Activated CD8-positive, alpha-beta T cell treated with anti-CD3 and anti-CD28 coated beads for 36 hours (primary cell): ENCODE data around the gene NRG4. TPM values are rescaled to one million over a fixed set of nuclear protein-coding genes. Genes with fewer than 3 reads are reported as not detected.

ENCODE experiments used
- ATAC-seq: fragments of 200-7000 bp; cut with Tn5 transposase; one replicate; pipeline ENCODE4 v1.10.0; 2021; ENCODE audit warnings: mild to moderate bottlenecking, moderate library complexity
- CTCF ChIA-PET: fragments of 350-600 bp; sonication (Branson Sonifier 250); formaldehyde crosslinking; loops from one replicate; lab custom pipeline; 2021; ENCODE audit warnings: antibody characterized with exemption; lab: Charles Lee
- POLR2A ChIA-PET: fragments of 350-600 bp; sonication (Branson Sonifier 250); formaldehyde crosslinking; loops from one replicate; lab custom pipeline; 2021; ENCODE audit warnings: antibody characterized with exemption; lab: Charles Lee
- DNase-seq: peaks from one replicate; pipeline ENCODE4 v3.0.0-alpha.2; 2020
- H3K27ac Mint-ChIP-seq: one replicate; pipeline ENCODE4 v1.8.0; 2021; ENCODE audit warnings: mild to moderate bottlenecking, mixed read lengths
- H3K27me3 Mint-ChIP-seq: one replicate; pipeline ENCODE4 v1.8.0; 2021; ENCODE audit warnings: mixed read lengths
- H3K36me3 Mint-ChIP-seq: one replicate; pipeline ENCODE4 v1.8.0; 2021; ENCODE audit warnings: low read depth, mixed read lengths
- H3K4me1 Mint-ChIP-seq: one replicate; pipeline ENCODE4 v1.8.0; 2021; ENCODE audit warnings: low read depth, mixed read lengths
- H3K4me3 Mint-ChIP-seq: one replicate; pipeline ENCODE4 v1.8.0; 2021; ENCODE audit warnings: mild to moderate bottlenecking, moderate library complexity, mixed read lengths
- H3K9me3 Mint-ChIP-seq: one replicate; pipeline ENCODE4 v1.8.0; 2021; ENCODE audit warnings: mixed read lengths
- CTCF ChIP-seq: fragments of 200-600 bp; IDR thresholded peaks from one replicate; pipeline ENCODE4 v1.8.0; 2022; ENCODE audit warnings: antibody characterized with exemption, mild to moderate bottlenecking
- intact Hi-C: fragments of 100-400 bp; cut with micrococcal nuclease; formaldehyde crosslinking; loops from one replicate; pipeline ENCODE4 v1.10.0; 2022
- total RNA-seq, 2 experiments: library from RNA; stranded (reverse); gene quantifications; one replicate each; pipeline ENCODE4 v1.2.3, GENCODE V29; 2021

NRG4 gene
- total RNA-seq, 2 experiments from 2014 or later = not detected

GRCh38 chr15:75955720-75956119 is 56.5 kb downstream of the NRG4 start:
- H3K36me3 Mint-ChIP-seq = no peaks in the 10 kb centered on the region
- no peaks in the 10 kb centered on the region for H3K9me3 Mint-ChIP-seq
- no peak overlapping the region for H3K27ac Mint-ChIP-seq
- CTCF ChIA-PET = no interaction called here
- no peak for TF ChIP-seq CTCF
- ATAC-seq (no peak), DNase-seq (no peak)
- H3K4me1 Mint-ChIP-seq = peaks cover 2% of the 10 kb centered on the region
- no peak overlapping the region for H3K4me3 Mint-ChIP-seq
- POLR2A ChIA-PET = no interaction called here
- intact Hi-C loops = no loop called here
- H3K27me3 Mint-ChIP-seq = peaks cover 38% of the 10 kb centered on the region

- peaks cover 51% of the 10 kb centered on the region for H3K27me3 Mint-ChIP-seq
- no peak overlapping the region for H3K4me3 Mint-ChIP-seq
- no peak for TF ChIP-seq CTCF
- intact Hi-C loops = no loop called here
- ChIA-PET POLR2A (no interaction called here), CTCF (interaction anchor here (0.9 kb wide), 1 partner anchor 187 kb away, joined by 3 read pairs; no protein-coding TSS in a partner anchor)
- no peaks in the 10 kb centered on the region for H3K9me3 Mint-ChIP-seq
- DNase-seq (no peak), ATAC-seq (no peak)
- H3K4me1 Mint-ChIP-seq = peaks cover 2% of the 10 kb centered on the region
- H3K36me3 Mint-ChIP-seq = no peaks in the 10 kb centered on the region
- no peak overlapping the region for H3K27ac Mint-ChIP-seq
Measured at GRCh38 chr15:75952525-75952924, 59.7 kb downstream of the NRG4 start.

GRCh38 chr15:75948761-75949296 is 63.4 kb downstream of the NRG4 start:
- POLR2A ChIA-PET = no interaction called here
- ATAC-seq (no peak), DNase-seq (no peak)
- TF ChIP-seq CTCF = no peak
- Mint-ChIP-seq H3K9me3 (no peaks in the 10 kb centered on the region), H3K4me1 (peaks cover 5% of the 10 kb centered on the region), H3K4me3 (no peak overlapping the region), H3K27me3 (peaks cover 38% of the 10 kb centered on the region), H3K36me3 (no peaks in the 10 kb centered on the region), H3K27ac (no peak overlapping the region)
- intact Hi-C loops = no loop called here
- CTCF ChIA-PET = no interaction called here

GRCh38 chr15:75947092-75947491 is 65.1 kb downstream of the NRG4 start:
- intact Hi-C loops = no loop called here
- no peak for ATAC-seq
- ChIA-PET CTCF (interaction anchor here (0.8 kb wide), 1 partner anchor 16 kb away, joined by 3 read pairs; no protein-coding TSS in a partner anchor), POLR2A (no interaction called here)
- no peaks in the 10 kb centered on the region for H3K9me3 Mint-ChIP-seq
- H3K36me3 Mint-ChIP-seq = no peaks in the 10 kb centered on the region
- H3K27me3 Mint-ChIP-seq = peaks cover 31% of the 10 kb centered on the region
- TF ChIP-seq CTCF = no peak
- H3K4me1 Mint-ChIP-seq = peaks cover 3% of the 10 kb centered on the region
- H3K27ac Mint-ChIP-seq = no peak overlapping the region
- H3K4me3 Mint-ChIP-seq = no peak overlapping the region
- DNase-seq = no peak

GRCh38 chr15:75945953-75946352 is 66.3 kb downstream of the NRG4 start:
- CTCF ChIA-PET = interaction anchor here (0.6 kb wide), 1 partner anchor 18 kb away, joined by 3 read pairs; no protein-coding TSS in a partner anchor
- POLR2A ChIA-PET = no interaction called here
- intact Hi-C loops = no loop called here
- H3K27ac Mint-ChIP-seq = no peak overlapping the region
- no peak for TF ChIP-seq CTCF
- DNase-seq = peak; percentile 53
- H3K9me3 Mint-ChIP-seq = no peaks in the 10 kb centered on the region
- H3K4me3 Mint-ChIP-seq = no peak overlapping the region
- peaks cover 23% of the 10 kb centered on the region for H3K27me3 Mint-ChIP-seq
- ATAC-seq = peak; percentile 53
- H3K4me1 Mint-ChIP-seq = peaks cover 3% of the 10 kb centered on the region
- no peaks in the 10 kb centered on the region for H3K36me3 Mint-ChIP-seq
